Measurements from ENCODE around the gene SCD5. TPM values are rescaled to one million over a fixed set of nuclear protein-coding genes. Genes with fewer than 3 reads are reported as not detected.

The SCD5 gene
- total and polyA plus RNA-seq, 2 donors (not counting 3 experiments of a cell fraction or from before 2014, with no cell fraction given) = 38.4 to 38.5 TPM

DNA sequence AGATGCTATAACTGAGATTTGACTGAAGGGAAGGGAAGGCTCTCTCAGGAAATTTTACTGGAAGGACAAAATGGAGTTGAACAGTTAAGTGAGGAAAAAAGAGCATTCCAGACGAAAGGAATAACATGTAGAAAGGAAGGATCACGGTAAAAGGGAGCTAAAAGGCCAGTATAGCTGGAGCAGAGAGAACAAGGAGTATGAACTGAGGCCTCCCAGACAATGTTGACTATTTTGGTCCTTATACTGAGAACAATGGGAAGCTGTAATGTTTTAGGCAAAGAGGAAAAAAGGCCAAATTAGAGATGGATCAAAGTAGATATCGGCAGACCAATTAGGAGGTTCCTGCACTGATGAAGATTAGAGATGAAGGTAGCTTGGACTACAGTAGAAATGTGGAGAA is 26.8 kb upstream of the SCD5 start:
- Histone ChIP-seq H4K20me1 (replicated peaks; ENCODE audit: control insufficient read depth, extremely low read depth, insufficient read depth, low read length) (no peaks in the 10 kb centered on the region), H3K9ac (replicated peaks; ENCODE audit: extremely low read depth, insufficient read depth, low read length) (no peak overlapping the region), H3K4me3 (replicated peaks in 1 of 3; ENCODE audit: insufficient read depth in 1 of 3, low read depth in 1 of 3, low read length in 3 of 3) (no peak overlapping the region), H3K4me2 (ENCODE audit: insufficient read depth, low read length) (no peak overlapping the region), H3K79me2 (ENCODE audit: control insufficient read depth, insufficient read depth, low read length) (no peaks in the 10 kb centered on the region), H3K9me3 (replicated peaks; ENCODE audit: control insufficient read depth, insufficient read depth, low read length) (no peaks in the 10 kb centered on the region), H3K27ac (ENCODE audit: insufficient read depth, low read depth, low read length) (no peak overlapping the region), H2AFZ (ENCODE audit: low read depth, low read length) (no peak overlapping the region), H3K27me3 (ENCODE audit: control insufficient read depth in 2 of 2, insufficient read depth in 2 of 2, low read length in 2 of 2) (no peaks in the 10 kb centered on the region), H3K4me1 (ENCODE audit: control insufficient read depth, extremely low read depth, insufficient read depth, low read length) (no peaks in the 10 kb centered on the region), H3K36me3 (ENCODE audit: control insufficient read depth in 2 of 2, extremely low read depth in 1 of 2, insufficient read depth in 2 of 2, low read length in 2 of 2) (peaks cover 25 to 53% of the 10 kb centered on the region in 2 experiments), H3K9me1 (replicated peaks; ENCODE audit: control insufficient read depth, extremely low read depth, insufficient read depth, low read length) (no peaks in the 10 kb centered on the region)
- FAIRE-seq = no peak
- no peak for DNase-seq (ENCODE audit: low read depth, low spot score)
- intact Hi-C loops (cut with micrococcal nuclease) (no loop called here), dilution Hi-C loops (cut with MboI; ENCODE audit: extremely low pct_ligation_motif_present, low sequenced_read_pairs) (no loop called here)
- ChIA-PET POLR2A (no interaction called here), CTCF (no interaction called here)
- TF ChIP-seq MAX (IDR thresholded peaks at IDR 0.05; ENCODE audit: insufficient read depth, insufficient read length) (no peak), FOS (IDR thresholded peaks at IDR 0.05; ENCODE audit: borderline replicate concordance, insufficient read depth, low read length) (no peak), EZH2 (IDR thresholded peaks at IDR 0.05; ENCODE audit: borderline replicate concordance, low read depth, low read length, severe bottlenecking) (no peak), GATA2 (IDR thresholded peaks at IDR 0.05; ENCODE audit: insufficient read depth, insufficient read length, low read depth, low read length) (no peak), POLR2AphosphoS5 (IDR thresholded peaks at IDR 0.05; ENCODE audit: insufficient read depth, low read depth, low read length) (no peak)
- TF ChIP-seq, protein P1, sequence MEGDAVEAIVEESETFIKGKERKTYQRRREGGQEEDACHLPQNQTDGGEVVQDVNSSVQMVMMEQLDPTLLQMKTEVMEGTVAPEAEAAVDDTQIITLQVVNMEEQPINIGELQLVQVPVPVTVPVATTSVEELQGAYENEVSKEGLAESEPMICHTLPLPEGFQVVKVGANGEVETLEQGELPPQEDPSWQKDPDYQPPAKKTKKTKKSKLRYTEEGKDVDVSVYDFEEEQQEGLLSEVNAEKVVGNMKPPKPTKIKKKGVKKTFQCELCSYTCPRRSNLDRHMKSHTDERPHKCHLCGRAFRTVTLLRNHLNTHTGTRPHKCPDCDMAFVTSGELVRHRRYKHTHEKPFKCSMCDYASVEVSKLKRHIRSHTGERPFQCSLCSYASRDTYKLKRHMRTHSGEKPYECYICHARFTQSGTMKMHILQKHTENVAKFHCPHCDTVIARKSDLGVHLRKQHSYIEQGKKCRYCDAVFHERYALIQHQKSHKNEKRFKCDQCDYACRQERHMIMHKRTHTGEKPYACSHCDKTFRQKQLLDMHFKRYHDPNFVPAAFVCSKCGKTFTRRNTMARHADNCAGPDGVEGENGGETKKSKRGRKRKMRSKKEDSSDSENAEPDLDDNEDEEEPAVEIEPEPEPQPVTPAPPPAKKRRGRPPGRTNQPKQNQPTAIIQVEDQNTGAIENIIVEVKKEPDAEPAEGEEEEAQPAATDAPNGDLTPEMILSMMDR (IDR thresholded peaks at IDR 0.05; ENCODE audit: extremely low read depth in 1 of 2, insufficient read depth in 1 of 2, low read depth in 1 of 2, low read length in 2 of 2) = no peak
- BruUV-seq (replicated peaks) = no TSS peak

Data from endothelial cell of umbilical vein (primary cell).